ENCODE data around the gene RIC3. TPM values are rescaled to one million over a fixed set of nuclear protein-coding genes. Genes with fewer than 3 reads are reported as not detected.

Gene RIC3
- total RNA-seq, 4 donors from 2014 or later = 2.2 to 7.1 (median 4.1) TPM

- intact Hi-C loops (cut with DNase I; ENCODE audit: low total_unique reads) = no loop called here
- H3K36me3 ChIP-seq = no peaks in the 10 kb centered on the region
- ATAC-seq = peak; percentile 91 to 96
- peak overlapping the region in 3 of 4 donors; percentile 13 to 22 (median 17) for H3K4me3 ChIP-seq
- H3K27me3 ChIP-seq = no peaks in the 10 kb centered on the region
- peak; percentile 63 to 76 for DNase-seq
- H3K27ac ChIP-seq = peak overlapping the region; percentile 53 to 76 (median 62)
- TF ChIP-seq POLR2A (IDR thresholded peaks at IDR 0.05) (peak in 1 of 2 donors; percentile 15), CTCF (IDR thresholded peaks at IDR 0.05 in 4 of 5, conservative IDR thresholded peaks at IDR 0.05 in 1 of 5) (no peak)
- peaks cover 15 to 18% of the 10 kb centered on the region in 2 donors for H3K4me1 ChIP-seq
- in situ Hi-C loops (cut with MboI; ENCODE audit: low sequenced_read_pairs in 4 of 4) = no loop called here
- no peaks in the 10 kb centered on the region for H3K9me3 ChIP-seq
Measured at GRCh38 chr11:8068605-8069221, 100.1 kb downstream of the RIC3 start.

- ATAC-seq = peak in 1 of 2 donors; percentile 7
- intact Hi-C loops (cut with DNase I; ENCODE audit: low total_unique reads) (no loop called here), in situ Hi-C loops (cut with MboI; ENCODE audit: low sequenced_read_pairs in 4 of 4) (no loop called here)
- TF ChIP-seq CTCF (IDR thresholded peaks at IDR 0.05 in 4 of 5, conservative IDR thresholded peaks at IDR 0.05 in 1 of 5) (no peak), POLR2A (IDR thresholded peaks at IDR 0.05) (no peak)
- Histone ChIP-seq H3K4me3 (no peak overlapping the region), H3K27ac (peak overlapping the region; percentile 53 to 76 (median 62)), H3K27me3 (no peaks in the 10 kb centered on the region), H3K4me1 (peaks cover 15 to 25% of the 10 kb centered on the region in 2 donors), H3K36me3 (no peaks in the 10 kb centered on the region), H3K9me3 (no peaks in the 10 kb centered on the region)
- no peak for DNase-seq
Measured at GRCh38 chr11:8067929-8068575, 100.8 kb downstream of the RIC3 start.

- Histone ChIP-seq H3K4me1 (peaks cover 15 to 30% of the 10 kb centered on the region in 2 donors), H3K36me3 (no peaks in the 10 kb centered on the region), H3K27ac (peak overlapping the region in 3 of 4 donors; percentile 53 to 76 (median 61)), H3K27me3 (no peaks in the 10 kb centered on the region), H3K4me3 (no peak overlapping the region), H3K9me3 (no peaks in the 10 kb centered on the region)
- intact Hi-C loops (cut with DNase I; ENCODE audit: low total_unique reads) (no loop called here), in situ Hi-C loops (cut with MboI; ENCODE audit: low sequenced_read_pairs in 4 of 4) (no loop called here)
- DNase-seq (no peak), ATAC-seq (no peak)
- no peak for TF ChIP-seq CTCF (IDR thresholded peaks at IDR 0.05 in 4 of 5, conservative IDR thresholded peaks at IDR 0.05 in 1 of 5)
- no peak for TF ChIP-seq POLR2A (IDR thresholded peaks at IDR 0.05)
Measured at GRCh38 chr11:8067567-8067928, 101.3 kb downstream of the RIC3 start.

GRCh38 chr11:8066911-8067455 lies 101.8 kb downstream of the RIC3 start:
- no peak for ATAC-seq
- Histone ChIP-seq H3K27me3 (no peaks in the 10 kb centered on the region), H3K4me3 (no peak overlapping the region), H3K36me3 (no peaks in the 10 kb centered on the region), H3K4me1 (peaks cover 15 to 31% of the 10 kb centered on the region in 2 donors), H3K27ac (no peak overlapping the region), H3K9me3 (no peaks in the 10 kb centered on the region)
- intact Hi-C loops (cut with DNase I; ENCODE audit: low total_unique reads) (no loop called here), in situ Hi-C loops (cut with MboI; ENCODE audit: low sequenced_read_pairs in 4 of 4) (no loop called here)
- no peak for TF ChIP-seq POLR2A (IDR thresholded peaks at IDR 0.05)
- no peak for TF ChIP-seq CTCF (IDR thresholded peaks at IDR 0.05 in 4 of 5, conservative IDR thresholded peaks at IDR 0.05 in 1 of 5)
- DNase-seq = no peak

Measured in gastrocnemius medialis (tissue), 4 donors.